ENCODE results near the gene TACC2. TPM values are rescaled to one million over a fixed set of nuclear protein-coding genes. Genes with fewer than 3 reads are reported as not detected.

Gene TACC2
- total RNA-seq, 1 donor from 2014 or later = 32.2 TPM

GRCh38 chr10:122237331-122237990, 248.5 kb downstream of the TACC2 start:
- peaks cover 4% of the 10 kb centered on the region for H3K27me3 Mint-ChIP-seq (ENCODE audit: unreplicated experiment)
- no peaks in the 10 kb centered on the region for H3K4me1 Mint-ChIP-seq (ENCODE audit: unreplicated experiment)
- no peak for TF ChIP-seq CTCF (IDR thresholded peaks at IDR 0.05; ENCODE audit: unreplicated experiment)
- no peak overlapping the region for H3K4me3 Mint-ChIP-seq (ENCODE audit: unreplicated experiment)
- no peak for DNase-seq (ENCODE audit: low spot score)
- H3K9me3 Mint-ChIP-seq (ENCODE audit: unreplicated experiment) = no peaks in the 10 kb centered on the region
- peaks cover 10% of the 10 kb centered on the region for H3K36me3 Mint-ChIP-seq (ENCODE audit: low read depth, unreplicated experiment)
- no peak overlapping the region for H3K27ac Mint-ChIP-seq (ENCODE audit: unreplicated experiment)

GRCh38 chr10:122239578-122240257, 250.8 kb downstream of the TACC2 start:
- H3K9me3 Mint-ChIP-seq (ENCODE audit: unreplicated experiment) = no peaks in the 10 kb centered on the region
- no peak for DNase-seq (ENCODE audit: low spot score)
- H3K27ac Mint-ChIP-seq (ENCODE audit: unreplicated experiment) = no peak overlapping the region
- H3K4me1 Mint-ChIP-seq (ENCODE audit: unreplicated experiment) = no peaks in the 10 kb centered on the region
- H3K36me3 Mint-ChIP-seq (ENCODE audit: low read depth, unreplicated experiment) = peaks cover 10% of the 10 kb centered on the region
- H3K4me3 Mint-ChIP-seq (ENCODE audit: unreplicated experiment) = no peak overlapping the region
- no peak for TF ChIP-seq CTCF (IDR thresholded peaks at IDR 0.05; ENCODE audit: unreplicated experiment)
- peaks cover 3% of the 10 kb centered on the region for H3K27me3 Mint-ChIP-seq (ENCODE audit: unreplicated experiment)

GRCh38 chr10:122240401-122240800, 251.4 kb downstream of the TACC2 start:
- Mint-ChIP-seq H3K4me1 (ENCODE audit: unreplicated experiment) (peaks cover 2% of the 10 kb centered on the region), H3K27me3 (ENCODE audit: unreplicated experiment) (peaks cover 3% of the 10 kb centered on the region), H3K27ac (ENCODE audit: unreplicated experiment) (no peak overlapping the region), H3K4me3 (ENCODE audit: unreplicated experiment) (no peak overlapping the region), H3K36me3 (ENCODE audit: low read depth, unreplicated experiment) (peaks cover 10% of the 10 kb centered on the region), H3K9me3 (ENCODE audit: unreplicated experiment) (no peaks in the 10 kb centered on the region)
- no peak for DNase-seq (ENCODE audit: low spot score)
- no peak for TF ChIP-seq CTCF (IDR thresholded peaks at IDR 0.05; ENCODE audit: unreplicated experiment)

- Mint-ChIP-seq H3K36me3 (ENCODE audit: low read depth, unreplicated experiment) (peaks cover 17% of the 10 kb centered on the region), H3K4me1 (ENCODE audit: unreplicated experiment) (peaks cover 2% of the 10 kb centered on the region), H3K4me3 (ENCODE audit: unreplicated experiment) (no peak overlapping the region), H3K9me3 (ENCODE audit: unreplicated experiment) (no peaks in the 10 kb centered on the region), H3K27me3 (ENCODE audit: unreplicated experiment) (peaks cover 6% of the 10 kb centered on the region), H3K27ac (ENCODE audit: unreplicated experiment) (no peak overlapping the region)
- no peak for DNase-seq (ENCODE audit: low spot score)
- no peak for TF ChIP-seq CTCF (IDR thresholded peaks at IDR 0.05; ENCODE audit: unreplicated experiment)
These were observed 252.9 kb downstream of the TACC2 start for GRCh38 chr10:122241836-122242235.

- no peak for DNase-seq (ENCODE audit: low spot score)
- Mint-ChIP-seq H3K4me1 (ENCODE audit: unreplicated experiment) (peaks cover 2% of the 10 kb centered on the region), H3K27me3 (ENCODE audit: unreplicated experiment) (peaks cover 10% of the 10 kb centered on the region), H3K9me3 (ENCODE audit: unreplicated experiment) (no peaks in the 10 kb centered on the region), H3K4me3 (ENCODE audit: unreplicated experiment) (no peak overlapping the region), H3K36me3 (ENCODE audit: low read depth, unreplicated experiment) (peaks cover 25% of the 10 kb centered on the region), H3K27ac (ENCODE audit: unreplicated experiment) (no peak overlapping the region)
- TF ChIP-seq CTCF (IDR thresholded peaks at IDR 0.05; ENCODE audit: unreplicated experiment) = no peak
These were observed 254.6 kb downstream of the TACC2 start for GRCh38 chr10:122243550-122243949.
